HepG2 (cell line): ENCODE data around the gene ZNF385B. TPM values are rescaled to one million over a fixed set of nuclear protein-coding genes. Genes with fewer than 3 reads are reported as not detected.

Source experiments
- ATAC-seq: fragments of 200-7000 bp; cut with Tn5 transposase; 3 replicates; pipeline ENCODE4 v1.9.1; 2020; ENCODE audit warnings: mild to moderate bottlenecking, moderate library complexity
- BruUV-seq: library from RNA; stranded (reverse); fragments of 400-500 nt; replicated peaks from 2 replicates; lab custom pipeline; 2021; lab: Mats Ljungman, UMichigan
- CTCF ChIA-PET: fragments of 300-600 bp; formaldehyde crosslinking; extraction: SDS; loops from one replicate; lab custom pipeline; 2021; ENCODE audit warnings: low total read pairs, inconsistent platforms, low intra/inter-chr PET ratio; lab: Yijun Ruan, JAX
- POLR2A ChIA-PET: fragments of 350-600 bp; sonication (Branson Sonifier 250); formaldehyde crosslinking; loops from one replicate; lab custom pipeline; 2020; ENCODE audit warnings: antibody characterized with exemption, inconsistent platforms; lab: Yijun Ruan, JAX
- DNase-seq: peaks from one replicate; pipeline ENCODE4 v3.0.0-alpha.2; 2015; ENCODE audit warnings: low spot score
- FAIRE-seq: peaks from 3 replicates; lab custom pipeline; 2011; peaks lifted over from hg19 to GRCh38; lab: Jason Lieb, UNC
- H2AFZ ChIP-seq: one replicate; pipeline ENCODE4 v1.6.1; 2011; ENCODE audit warnings: low read length, inconsistent platforms
- H3K27ac ChIP-seq: fragments of 300-600 bp; 3 replicates; pipeline ENCODE4 v1.8.0; 2011; ENCODE audit warnings: mixed run types, mild to moderate bottlenecking, mixed read lengths, low read length, inconsistent platforms; ENCODE audit not compliant: insufficient read depth; ENCODE audit errors: extremely low read length
- H3K27me3 ChIP-seq, 2 experiments: fragments of 200-600 bp in 1 of 2; 2 replicates in 1 of 2; 3 replicates in 1 of 2; pipeline versions ENCODE4 v1.6.0 to v1.8.0; 2011; ENCODE audit warnings: low read length in 2 of 2, mild to moderate bottlenecking in 2 of 2, moderate library complexity in 2 of 2, inconsistent platforms in 1 of 2; ENCODE audit not compliant: insufficient read depth in 2 of 2, control insufficient read depth in 1 of 2
- H3K36me3 ChIP-seq, 2 experiments: fragments of 200-600 bp in 1 of 2; replicated peaks in 1 of 2; 2 replicates in 1 of 2; 3 replicates in 1 of 2; pipeline versions ENCODE4 v1.5.1 to v1.8.0; 2011; ENCODE audit warnings: low read length in 2 of 2, inconsistent platforms in 1 of 2; ENCODE audit not compliant: insufficient read depth in 2 of 2, control insufficient read depth in 1 of 2
- H3K4me1 ChIP-seq: 2 replicates; pipeline ENCODE4 v1.5.1; 2012; ENCODE audit warnings: low read length, inconsistent platforms; ENCODE audit not compliant: insufficient read depth
- H3K4me2 ChIP-seq: 2 replicates; pipeline ENCODE4 v1.6.0; 2011; ENCODE audit warnings: low read depth, low read length, inconsistent platforms
- H3K4me3 ChIP-seq, 3 experiments: fragments of 200-600 bp in 1 of 3; sonication (generic), shearing (Covaris generic) in 1 of 3; replicated peaks in 1 of 3; 2 replicates each; pipeline ENCODE4 v1.5.1; 2011 to 2016; ENCODE audit warnings: low read length in 3 of 3, inconsistent platforms in 2 of 3, low read depth in 2 of 3, mild to moderate bottlenecking in 2 of 3, control low read depth in 1 of 3, mixed read lengths in 1 of 3; ENCODE audit not compliant: insufficient read depth in 1 of 3
- H3K79me2 ChIP-seq: one replicate; pipeline ENCODE4 v1.6.1; 2011; ENCODE audit warnings: low read length, inconsistent platforms; ENCODE audit not compliant: insufficient read depth
- H3K9ac ChIP-seq: 2 replicates; pipeline ENCODE4 v1.6.0; 2011; ENCODE audit warnings: mild to moderate bottlenecking, low read depth, low read length, inconsistent platforms; ENCODE audit not compliant: insufficient read depth
- H3K9me3 ChIP-seq: 2 replicates; pipeline ENCODE4 v1.5.1; 2012; ENCODE audit warnings: mild to moderate bottlenecking, low read length
- H4K20me1 ChIP-seq: 2 replicates; pipeline ENCODE4 v1.6.0; 2011; ENCODE audit warnings: inconsistent platforms, mild to moderate bottlenecking, low read length, moderate library complexity; ENCODE audit not compliant: insufficient read depth
- ATF3 ChIP-seq: sonication (generic); formaldehyde crosslinking; IDR thresholded peaks from 2 replicates; pipeline ENCODE4 v1.4.0; 2020; ENCODE audit warnings: missing genetic modification reagents
- TFAP4 ChIP-seq: sonication (generic); IDR thresholded peaks from 2 replicates; pipeline ENCODE4 v1.6.1; 2016; ENCODE audit warnings: low read depth, borderline replicate concordance
- WIZ ChIP-seq: sonication (generic); formaldehyde crosslinking; IDR thresholded peaks from 2 replicates; pipeline ENCODE4 v1.5.1; 2020; ENCODE audit warnings: mild to moderate bottlenecking, missing genetic modification reagents
- ZBTB25 ChIP-seq: IDR thresholded peaks from 2 replicates; pipeline ENCODE4 v1.6.1; 2018; ENCODE audit warnings: missing genetic modification reagents
- ZBTB33 ChIP-seq: sonication (generic); formaldehyde crosslinking; IDR thresholded peaks from 2 replicates; pipeline ENCODE4 v1.4.0; 2020; ENCODE audit warnings: missing genetic modification reagents
- ZBTB34 ChIP-seq: sonication (generic); formaldehyde crosslinking; IDR thresholded peaks from 2 replicates; pipeline ENCODE4 v1.8.0; 2022; ENCODE audit warnings: mild to moderate bottlenecking, missing genetic modification reagents
- ZIK1 ChIP-seq: sonication (generic); formaldehyde crosslinking; IDR thresholded peaks from 2 replicates; pipeline ENCODE4 v1.5.0; 2020; ENCODE audit warnings: mild to moderate bottlenecking, low read depth, missing genetic modification reagents, borderline replicate concordance
- WGBS: methylation state at CpG from one replicate; pipeline ENCODE4 v1.1.6; 2017; ENCODE audit warnings: low lambda C conversion rate; 5-methylcytosine and 5-hydroxymethylcytosine counted together
- in situ Hi-C: cut with HindIII; loops from 2 replicates; pipeline ENCODE4 v1.10.0; 2017; ENCODE audit warnings: low pct_unique_long_range_greater_than_20kb; ENCODE audit not compliant: extremely low pct_ligation_motif_present
- intact Hi-C: fragments of 100-400 bp; cut with micrococcal nuclease; formaldehyde crosslinking; loops from one replicate; pipeline ENCODE4 v1.10.0; 2022; ENCODE audit not compliant: unreplicated experiment
- polyA plus RNA-seq, 8 experiments: library from polyadenylated mRNA; depleted of rRNA in 3 of 8; stranded (reverse) in 7 of 8; unstranded in 1 of 8; fragments of >200 nt; fragmentation: Illumina TruSeq in 4 of 8; extraction: Trizol in 4 of 8; gene quantifications; 2 replicates each; pipeline versions ENCODE4 v1.2.1 to v1.2.3, GENCODE V29; 2011 to 2016; ENCODE audit warnings: low read depth in 4 of 8, missing spikeins in 1 of 8, mixed read lengths in 1 of 8; ENCODE audit not compliant: insufficient read depth in 1 of 8
- total RNA-seq, 5 experiments: library from RNA; depleted of rRNA; stranded (reverse); fragments of >200 nt; fragmentation: Illumina TruSeq; extraction: Trizol; gene quantifications; 2 replicates each; pipeline ENCODE4 v1.2.3, GENCODE V29; 2016; ENCODE audit warnings: low read depth in 1 of 5

Gene ZNF385B
- total and polyA plus RNA-seq, 2 of the 13 experiments (the other 11 are each of a cell fraction or from before 2014, with no cell fraction given), result 3.3 to 6.7 TPM

- ChIA-PET POLR2A (interaction anchor here (1.4 kb wide), 1 partner anchor 18 kb away, joined by 3 read pairs; no protein-coding TSS in a partner anchor), CTCF (no interaction called here)
- no peaks in the 10 kb centered on the region for H3K9me3 ChIP-seq
- no peaks in the 10 kb centered on the region for H3K79me2 ChIP-seq
- TF ChIP-seq ZBTB34 (CRISPR knock-in tag) (no peak), ZBTB33 (CRISPR knock-in tag) (no peak), ZBTB25 (CRISPR knock-in tag) (no peak), ATF3 (CRISPR knock-in tag) (no peak), WIZ (CRISPR knock-in tag) (no peak), TFAP4 (no peak), ZIK1 (no peak)
- no peaks in the 10 kb centered on the region for H3K36me3 ChIP-seq
- DNase-seq (no peak), FAIRE-seq (no peak), ATAC-seq (no peak)
- in situ Hi-C loops, result no loop called here
- WGBS, result 47% methylated on average over 2 of the region's 2 CpGs
- no peak overlapping the region for H3K4me3 ChIP-seq
- H3K27ac ChIP-seq, result no peak overlapping the region
- no peaks in the 10 kb centered on the region for H3K27me3 ChIP-seq
- peaks cover 5% of the 10 kb centered on the region; the same call in 1 of the 2 replicates for H3K4me1 ChIP-seq
- no peak overlapping the region for H2AFZ ChIP-seq
- no peaks in the 10 kb centered on the region for H4K20me1 ChIP-seq
- intact Hi-C loops, result no loop called here
- H3K4me2 ChIP-seq, result no peak overlapping the region
- H3K9ac ChIP-seq, result no peak overlapping the region
- no TSS peak for BruUV-seq
Observed at GRCh38 chr2:179613299-179613651, 248.1 kb downstream of the ZNF385B start.
